Epithelial cell of proximal tubule (primary cell): ENCODE measurements around the gene IL32. TPM values are rescaled to one million over a fixed set of nuclear protein-coding genes. Genes with fewer than 3 reads are reported as not detected.
A peak's percentile ranks its signal among the peaks of the same experiment; 100 is the strongest.

Experiments used
- DNase-seq: peaks from one replicate; pipeline ENCODE4 v3.0.0-alpha.2; 2011; ENCODE audit warnings: low read depth
- H3K4me3 ChIP-seq: 2 replicates; pipeline ENCODE4 v1.5.1; 2011; ENCODE audit warnings: low read depth, mild to moderate bottlenecking, low read length
- total RNA-seq: library from RNA; depleted of rRNA; stranded (reverse); fragments of >200 nt; gene quantifications from 2 replicates; pipeline ENCODE4 v1.2.3, GENCODE V29; 2015
- TF ChIP-seq, protein P1 (sequence below): conservative IDR thresholded peaks from 2 replicates; pipeline ENCODE4 v1.5.1; 2012; ENCODE audit warnings: low read depth, mild to moderate bottlenecking, low read length

Gene IL32
- 461 and 747 TPM in 2 replicates for total RNA-seq

DNA sequence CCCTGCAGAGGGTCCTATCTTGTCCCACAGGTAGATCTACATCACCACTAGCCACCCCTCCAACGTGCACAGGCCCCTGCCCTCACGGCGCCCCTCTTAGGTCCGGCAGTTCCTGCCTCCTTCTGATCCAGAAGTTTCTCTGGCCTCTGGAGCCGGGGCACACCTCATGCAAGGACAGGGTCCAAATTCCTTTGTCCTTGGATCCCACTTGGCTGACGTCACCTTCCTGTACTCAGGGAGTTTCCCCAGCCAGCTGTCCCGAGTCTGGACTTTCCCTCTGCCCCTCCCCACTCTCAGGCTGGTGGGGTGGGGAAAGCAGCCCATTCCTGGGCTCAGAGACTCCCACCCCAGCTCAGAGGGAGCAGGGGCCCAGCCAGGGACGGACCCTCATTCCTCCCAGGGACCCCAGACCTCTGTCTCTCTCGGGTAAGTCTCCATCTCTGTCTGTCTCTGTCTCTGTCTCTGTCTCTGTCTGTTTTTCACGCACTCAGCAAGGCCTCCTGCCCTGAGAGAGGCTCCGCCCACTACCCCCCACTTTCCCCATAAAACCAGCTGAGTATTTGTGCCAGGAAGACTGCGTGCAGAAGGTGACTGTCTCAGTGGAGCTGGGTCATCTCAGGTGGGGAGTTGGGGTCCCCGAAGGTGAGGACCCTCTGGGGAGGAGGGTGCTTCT, at the start of gene IL32:
Gene IL32, plus strand, starts transcription at position 572 of the 673 bp plus-strand sequence. CDS start 172 bp downstream, outside the sequence.
- peak within 1 kb of the TSS; percentile 64 for H3K4me3 ChIP-seq
- peak; percentile 82 for DNase-seq
- TF ChIP-seq, protein P1, sequence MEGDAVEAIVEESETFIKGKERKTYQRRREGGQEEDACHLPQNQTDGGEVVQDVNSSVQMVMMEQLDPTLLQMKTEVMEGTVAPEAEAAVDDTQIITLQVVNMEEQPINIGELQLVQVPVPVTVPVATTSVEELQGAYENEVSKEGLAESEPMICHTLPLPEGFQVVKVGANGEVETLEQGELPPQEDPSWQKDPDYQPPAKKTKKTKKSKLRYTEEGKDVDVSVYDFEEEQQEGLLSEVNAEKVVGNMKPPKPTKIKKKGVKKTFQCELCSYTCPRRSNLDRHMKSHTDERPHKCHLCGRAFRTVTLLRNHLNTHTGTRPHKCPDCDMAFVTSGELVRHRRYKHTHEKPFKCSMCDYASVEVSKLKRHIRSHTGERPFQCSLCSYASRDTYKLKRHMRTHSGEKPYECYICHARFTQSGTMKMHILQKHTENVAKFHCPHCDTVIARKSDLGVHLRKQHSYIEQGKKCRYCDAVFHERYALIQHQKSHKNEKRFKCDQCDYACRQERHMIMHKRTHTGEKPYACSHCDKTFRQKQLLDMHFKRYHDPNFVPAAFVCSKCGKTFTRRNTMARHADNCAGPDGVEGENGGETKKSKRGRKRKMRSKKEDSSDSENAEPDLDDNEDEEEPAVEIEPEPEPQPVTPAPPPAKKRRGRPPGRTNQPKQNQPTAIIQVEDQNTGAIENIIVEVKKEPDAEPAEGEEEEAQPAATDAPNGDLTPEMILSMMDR: no peak

DNA sequence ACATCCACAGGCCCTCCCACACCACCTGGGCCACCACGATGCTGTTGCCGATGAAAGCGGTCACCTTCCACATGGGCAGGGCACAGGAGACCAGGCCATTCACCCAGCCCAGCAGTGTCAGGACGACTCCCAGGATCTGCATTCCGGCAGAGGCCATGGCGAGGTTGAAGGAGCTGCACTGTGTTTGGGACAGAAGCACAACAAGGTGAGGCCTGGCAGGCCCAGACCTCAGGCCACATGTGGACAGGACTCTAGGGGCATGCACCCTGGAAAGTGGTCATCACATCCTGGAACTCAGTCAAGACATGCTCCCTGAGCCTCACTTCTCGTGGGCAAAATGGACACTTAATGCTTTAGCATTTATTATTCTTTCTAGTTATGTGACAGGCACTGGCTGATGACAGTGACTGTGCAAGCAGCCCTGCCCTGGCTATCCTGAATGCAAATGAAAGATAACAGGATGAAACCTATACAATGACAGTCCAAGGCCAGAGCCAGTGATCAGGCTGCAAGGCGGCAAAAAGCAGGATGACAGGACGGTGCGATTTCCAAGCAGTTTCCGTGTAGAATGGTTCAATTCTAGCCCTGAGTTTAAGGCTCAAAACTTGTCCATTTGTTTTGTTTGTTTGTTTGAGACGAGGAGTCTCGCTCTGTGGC, 49.4 kb upstream of the IL32 start:
- H3K4me3 ChIP-seq: no peak overlapping the region
- DNase-seq: no peak
- TF ChIP-seq, protein P1: no peak

- TF ChIP-seq, protein P1: no peak
- no peak overlapping the region for H3K4me3 ChIP-seq
- DNase-seq: no peak
These were observed 48.1 kb upstream of the IL32 start for GRCh38 chr16:3017344-3017743.

DNA sequence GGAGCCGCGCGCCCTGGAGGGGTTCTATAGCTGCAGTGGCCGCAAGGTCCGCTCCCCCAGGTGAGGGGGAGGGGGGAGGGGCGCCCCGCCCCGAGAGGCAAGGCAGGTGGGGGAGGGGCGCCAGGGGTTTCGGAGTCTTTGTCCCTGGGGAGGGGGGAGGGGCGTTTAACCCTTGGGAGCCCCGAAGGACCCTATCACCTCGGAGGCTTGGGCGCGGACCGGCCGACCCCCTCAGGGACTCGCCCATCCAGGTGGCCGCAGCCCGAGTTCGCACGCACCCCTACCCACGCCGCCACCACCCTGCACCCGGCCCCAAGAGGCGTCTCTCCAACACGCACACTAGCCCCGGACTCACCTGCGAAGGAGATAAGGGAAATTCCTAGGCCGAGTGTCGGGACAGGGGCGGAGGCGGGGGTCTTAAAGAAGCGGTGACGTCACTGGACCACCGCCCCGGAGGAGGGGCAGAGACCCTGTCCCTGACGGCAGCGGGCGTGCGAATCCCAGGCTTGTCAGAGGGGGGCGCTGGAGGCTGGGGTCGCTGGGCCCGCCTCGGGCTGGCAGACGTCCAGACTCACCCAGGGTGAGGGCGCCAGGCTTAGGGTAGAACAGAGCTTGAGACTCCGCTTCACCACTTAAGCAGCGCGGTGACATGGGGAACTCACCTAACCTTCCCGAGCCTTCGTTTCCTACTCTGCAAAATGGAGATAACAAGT, 47.5 kb upstream of the IL32 start, which contains the start of gene CLDN6:
Gene CLDN6, minus strand, starts transcription at position 390 of the 713 bp plus-strand sequence. CDS start 2,162 bp downstream, outside the sequence.
- DNase-seq: no peak
- no peak within 1 kb of the TSS for H3K4me3 ChIP-seq
- TF ChIP-seq, protein P1: peak; percentile 43

DNA sequence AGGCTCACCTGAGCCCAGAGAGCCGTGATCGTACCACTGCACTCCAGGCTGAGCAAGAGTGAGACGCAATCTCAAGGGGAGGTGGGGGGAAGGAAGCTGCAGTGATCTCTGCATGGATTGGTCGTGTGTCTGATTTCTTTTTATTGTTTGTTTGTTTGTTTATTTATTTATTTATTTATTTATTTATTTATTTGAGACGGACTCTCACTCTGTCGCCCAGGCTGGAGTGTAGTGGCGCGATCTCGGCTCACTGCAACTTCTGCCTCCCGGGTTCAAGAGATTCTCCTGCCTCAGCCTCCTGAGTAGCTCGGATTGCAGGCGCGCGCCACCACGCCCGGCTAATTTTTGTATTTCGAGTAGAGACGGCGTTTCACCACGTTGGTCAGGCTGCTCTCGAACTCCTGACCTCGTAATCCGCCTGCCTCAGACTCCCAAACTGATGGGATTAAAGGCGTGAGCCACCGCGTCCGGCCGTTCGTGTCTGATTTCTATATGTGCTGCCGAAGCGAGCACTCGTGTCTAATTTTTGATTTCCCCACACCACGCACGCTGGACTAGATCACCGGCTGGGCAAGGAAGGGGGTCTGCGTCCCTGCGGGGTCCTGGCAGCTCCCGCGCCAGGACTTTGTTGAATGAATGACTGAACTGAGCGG, 45.7 kb upstream of the IL32 start:
- TF ChIP-seq, protein P1: no peak
- DNase-seq: no peak
- H3K4me3 ChIP-seq: peak overlapping the region; percentile 96

- peak within 1 kb of the TSS; percentile 96 for H3K4me3 ChIP-seq
- TF ChIP-seq, protein P1: no peak
- no peak for DNase-seq
These were observed 45.2 kb upstream of the IL32 start, which contains the start of gene TNFRSF12A for GRCh38 chr16:3020247-3020603. TNFRSF12A (plus strand) TSS chr16:3020368; CDS start chr16:3020398, 30 bp downstream.
